HepG2 (cell line): ENCODE results near the gene CMTM2. TPM values are rescaled to one million over a fixed set of nuclear protein-coding genes. Genes with fewer than 3 reads are reported as not detected.

Source experiments
- DMAP1 ChIP-seq: IDR thresholded peaks from 2 replicates; pipeline ENCODE4 v1.6.1; 2016
- ELF4 ChIP-seq: sonication (generic); formaldehyde crosslinking; IDR thresholded peaks from 2 replicates; pipeline ENCODE4 v1.5.0; 2020; ENCODE audit warnings: missing genetic modification reagents, mild to moderate bottlenecking, moderate library complexity, borderline replicate concordance
- GTF3A ChIP-seq: sonication (generic); formaldehyde crosslinking; conservative IDR thresholded peaks from 2 replicates; pipeline ENCODE4 v1.4.0; 2020; ENCODE audit warnings: mild to moderate bottlenecking, missing genetic modification reagents
- HDAC6 ChIP-seq: fragments of 200-600 bp; sonication (generic); IDR thresholded peaks from 2 replicates; pipeline ENCODE4 v1.7.0; 2017; ENCODE audit warnings: mild to moderate bottlenecking, antibody characterized with exemption, low read length, low read depth
- HNF4G ChIP-seq, 2 experiments: sonication (generic) in 1 of 2; formaldehyde crosslinking in 1 of 2; IDR thresholded peaks; 2 replicates each; pipeline versions ENCODE4 v1.4.0 to v1.6.1; 2011 to 2020; ENCODE audit warnings: borderline replicate concordance in 2 of 2, low read depth in 2 of 2, mild to moderate bottlenecking in 2 of 2, low read length in 1 of 2, missing genetic modification reagents in 1 of 2, moderate library complexity in 1 of 2
- IKZF1 ChIP-seq: fragments of 450-650 bp; IDR thresholded peaks from 2 replicates; pipeline ENCODE4 v1.7.1; 2016
- KLF13 ChIP-seq: sonication (generic); formaldehyde crosslinking; IDR thresholded peaks from 2 replicates; pipeline ENCODE4 v1.4.0; 2020; ENCODE audit warnings: mild to moderate bottlenecking, missing genetic modification reagents
- KLF16 ChIP-seq, 2 experiments: sonication (generic) in 1 of 2; formaldehyde crosslinking in 1 of 2; IDR thresholded peaks; 2 replicates each; pipeline versions ENCODE4 v1.6.1 to v1.8.0; 2016 to 2023; ENCODE audit warnings: missing genetic modification reagents in 2 of 2, missing compliant biosample characterization in 1 of 2
- MATR3 ChIP-seq: sonication (generic); formaldehyde crosslinking; IDR thresholded peaks from 2 replicates; pipeline ENCODE4 v1.4.0; 2020; ENCODE audit warnings: missing genetic modification reagents
- MXD4 ChIP-seq: IDR thresholded peaks from 2 replicates; pipeline ENCODE4 v1.6.1; 2016; ENCODE audit warnings: mild to moderate bottlenecking, missing biosample characterization, missing genetic modification reagents
- NCOR1 ChIP-seq: fragments of 200-600 bp; sonication (generic); IDR thresholded peaks from 2 replicates; pipeline ENCODE4 v1.7.0; 2017; ENCODE audit warnings: antibody characterized with exemption, low read length, borderline replicate concordance
- NONO ChIP-seq, 2 experiments: fragments of 450-650 bp in 1 of 2; sonication (generic) in 1 of 2; formaldehyde crosslinking in 1 of 2; IDR thresholded peaks in 1 of 2; conservative IDR thresholded peaks in 1 of 2; 2 replicates each; pipeline versions ENCODE4 v1.6.1 to v1.8.0; 2017 to 2022; ENCODE audit warnings: mild to moderate bottlenecking in 1 of 2, missing genetic modification reagents in 1 of 2, moderate library complexity in 1 of 2
- PTBP1 ChIP-seq: fragments of 200-400 bp; formaldehyde crosslinking; IDR thresholded peaks from 2 replicates; pipeline ENCODE4 v1.6.1; 2018; ENCODE audit warnings: low read length, low read depth; ENCODE audit not compliant: poor library complexity, severe bottlenecking
- RAD21 ChIP-seq: fragments of 450-650 bp; formaldehyde crosslinking; IDR thresholded peaks from 2 replicates; pipeline ENCODE4 v1.5.0; 2020; ENCODE audit warnings: mild to moderate bottlenecking
- SMARCE1 ChIP-seq: fragments of 450-650 bp; IDR thresholded peaks from 2 replicates; pipeline ENCODE4 v1.6.1; 2017; ENCODE audit warnings: borderline replicate concordance
- XBP1 ChIP-seq: sonication (generic); formaldehyde crosslinking; IDR thresholded peaks from 2 replicates; pipeline ENCODE4 v1.5.0; 2020; ENCODE audit warnings: missing genetic modification reagents
- ZNF160 ChIP-seq: sonication (generic); formaldehyde crosslinking; IDR thresholded peaks from 2 replicates; pipeline ENCODE4 v1.8.0; 2022; ENCODE audit warnings: mild to moderate bottlenecking, inconsistent platforms, missing genetic modification reagents
- polyA plus RNA-seq, 8 experiments: library from polyadenylated mRNA; depleted of rRNA in 3 of 8; stranded (reverse) in 7 of 8; unstranded in 1 of 8; fragments of >200 nt; fragmentation: Illumina TruSeq in 4 of 8; extraction: Trizol in 4 of 8; gene quantifications; 2 replicates each; pipeline versions ENCODE4 v1.2.1 to v1.2.3, GENCODE V29; 2011 to 2016; ENCODE audit warnings: low read depth in 4 of 8, missing spikeins in 1 of 8, mixed read lengths in 1 of 8; ENCODE audit not compliant: insufficient read depth in 1 of 8
- total RNA-seq, 5 experiments: library from RNA; depleted of rRNA; stranded (reverse); fragments of >200 nt; fragmentation: Illumina TruSeq; extraction: Trizol; gene quantifications; 2 replicates each; pipeline ENCODE4 v1.2.3, GENCODE V29; 2016; ENCODE audit warnings: low read depth in 1 of 5
- TF ChIP-seq, protein P1 (sequence below): sonication (generic); formaldehyde crosslinking; IDR thresholded peaks from 2 replicates; pipeline ENCODE4 v1.4.0; 2020; ENCODE audit warnings: missing genetic modification reagents, mild to moderate bottlenecking, borderline replicate concordance
- TF ChIP-seq, protein P2 (sequence below): sonication (generic); formaldehyde crosslinking; IDR thresholded peaks from 2 replicates; pipeline ENCODE4 v1.4.0; 2020; ENCODE audit warnings: missing genetic modification reagents
- TF ChIP-seq, protein P3 (sequence below): sonication (generic); formaldehyde crosslinking; IDR thresholded peaks from 2 replicates; pipeline ENCODE4 v1.9.0; 2021; ENCODE audit warnings: missing genetic modification reagents, borderline replicate concordance
- TF ChIP-seq, protein P4 (sequence below): sonication (generic); formaldehyde crosslinking; IDR thresholded peaks from 2 replicates; pipeline ENCODE4 v1.8.0; 2022; ENCODE audit warnings: missing genetic modification reagents, low read depth, mild to moderate bottlenecking, borderline replicate concordance

CMTM2 gene
- total and polyA plus RNA-seq, 2 of the 13 experiments (the other 11 are each of a cell fraction or from before 2014, with no cell fraction given): not detected

DNA sequence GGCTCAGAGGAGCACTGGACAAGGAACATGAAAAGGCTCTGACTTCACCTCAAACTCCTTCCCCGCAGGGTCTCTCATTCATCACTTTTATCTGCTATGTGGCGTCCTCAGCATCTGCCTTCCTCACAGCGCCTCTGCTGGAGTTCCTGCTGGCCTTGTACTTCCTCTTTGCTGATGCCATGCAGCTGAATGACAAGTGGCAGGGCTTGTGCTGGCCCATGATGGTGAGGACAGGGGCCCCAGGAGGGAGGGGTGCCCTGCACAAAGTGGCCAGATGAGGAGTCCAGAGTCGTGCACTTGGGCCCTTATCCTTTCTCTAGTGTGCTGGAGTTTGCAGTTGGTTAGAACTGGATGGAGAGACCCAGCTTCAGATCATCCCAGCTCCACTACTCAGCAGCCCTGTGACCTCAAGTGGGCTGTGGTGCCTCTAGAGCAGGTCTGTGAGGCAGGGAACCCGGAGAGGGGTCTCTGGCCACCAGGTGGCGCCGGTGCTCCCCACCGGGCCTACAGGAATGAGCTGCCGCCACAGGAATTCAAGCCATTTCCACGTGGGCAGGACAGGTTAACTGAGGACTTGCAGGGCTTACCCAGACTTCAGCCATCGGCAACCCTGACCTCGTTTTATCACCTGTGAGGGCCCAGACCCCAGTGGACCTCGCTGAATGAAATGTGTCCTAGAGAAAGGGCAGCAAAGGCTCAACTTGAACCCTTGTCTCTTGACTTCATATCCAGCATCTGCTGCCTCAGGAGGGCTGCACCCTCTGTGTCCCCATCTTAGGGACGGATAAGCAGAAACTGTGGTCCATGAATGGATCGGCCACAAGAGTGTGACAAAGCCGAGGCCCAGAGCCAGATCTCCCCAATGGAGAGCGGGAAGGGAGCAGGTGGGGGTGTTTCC, 29.2 kb downstream of the CMTM2 start (continued):
- TF ChIP-seq NONO (IDR thresholded peaks at IDR 0.05) (no peak), NONO (CRISPR knock-in tag; conservative IDR thresholded peaks at IDR 0.05) (peak; percentile 28; the same call in 1 of the 2 replicates), NCOR1 (no peak), HNF4G (IDR thresholded peaks at IDR 0.05; ENCODE audit: borderline replicate concordance, low read depth, low read length) (no peak), HNF4G (CRISPR knock-in tag; IDR thresholded peaks at IDR 0.05; ENCODE audit: borderline replicate concordance, low read depth) (no peak), RAD21 (CRISPR knock-in tag) (peak; percentile 96), ELF4 (CRISPR knock-in tag) (no peak), MATR3 (CRISPR knock-in tag) (no peak), HDAC6 (no peak), GTF3A (peak; percentile 94; the same call in 1 of the 2 replicates), KLF13 (CRISPR knock-in tag) (peak; percentile 55; the same call in 1 of the 2 replicates), SMARCE1 (no peak), KLF16 (CRISPR knock-in tag; IDR thresholded peaks at IDR 0.05) (peak in 1 of 2 experiments; percentile 87; a peak in 2 of 4 replicates), ZNF160 (CRISPR knock-in tag) (peak; percentile 69; the same call in 1 of the 2 replicates), MXD4 (CRISPR knock-in tag) (peak; percentile 98), PTBP1 (no peak), XBP1 (CRISPR knock-in tag) (no peak), IKZF1 (no peak), DMAP1 (CRISPR knock-in tag) (peak; percentile 74; the same call in 1 of the 2 replicates)
- TF ChIP-seq, protein P1, sequence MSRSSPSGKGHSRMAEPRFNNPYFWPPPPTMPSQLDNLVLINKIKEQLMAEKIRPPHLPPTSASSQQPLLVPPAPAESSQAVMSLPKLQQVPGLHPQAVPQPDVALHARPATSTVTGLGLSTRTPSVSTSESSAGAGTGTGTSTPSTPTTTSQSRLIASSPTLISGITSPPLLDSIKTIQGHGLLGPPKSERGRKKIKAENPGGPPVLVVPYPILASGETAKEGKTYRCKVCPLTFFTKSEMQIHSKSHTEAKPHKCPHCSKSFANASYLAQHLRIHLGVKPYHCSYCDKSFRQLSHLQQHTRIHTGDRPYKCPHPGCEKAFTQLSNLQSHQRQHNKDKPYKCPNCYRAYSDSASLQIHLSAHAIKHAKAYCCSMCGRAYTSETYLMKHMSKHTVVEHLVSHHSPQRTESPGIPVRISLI (CRISPR knock-in tag): no peak; the same call in 1 of the 2 replicates
- TF ChIP-seq, protein P2, sequence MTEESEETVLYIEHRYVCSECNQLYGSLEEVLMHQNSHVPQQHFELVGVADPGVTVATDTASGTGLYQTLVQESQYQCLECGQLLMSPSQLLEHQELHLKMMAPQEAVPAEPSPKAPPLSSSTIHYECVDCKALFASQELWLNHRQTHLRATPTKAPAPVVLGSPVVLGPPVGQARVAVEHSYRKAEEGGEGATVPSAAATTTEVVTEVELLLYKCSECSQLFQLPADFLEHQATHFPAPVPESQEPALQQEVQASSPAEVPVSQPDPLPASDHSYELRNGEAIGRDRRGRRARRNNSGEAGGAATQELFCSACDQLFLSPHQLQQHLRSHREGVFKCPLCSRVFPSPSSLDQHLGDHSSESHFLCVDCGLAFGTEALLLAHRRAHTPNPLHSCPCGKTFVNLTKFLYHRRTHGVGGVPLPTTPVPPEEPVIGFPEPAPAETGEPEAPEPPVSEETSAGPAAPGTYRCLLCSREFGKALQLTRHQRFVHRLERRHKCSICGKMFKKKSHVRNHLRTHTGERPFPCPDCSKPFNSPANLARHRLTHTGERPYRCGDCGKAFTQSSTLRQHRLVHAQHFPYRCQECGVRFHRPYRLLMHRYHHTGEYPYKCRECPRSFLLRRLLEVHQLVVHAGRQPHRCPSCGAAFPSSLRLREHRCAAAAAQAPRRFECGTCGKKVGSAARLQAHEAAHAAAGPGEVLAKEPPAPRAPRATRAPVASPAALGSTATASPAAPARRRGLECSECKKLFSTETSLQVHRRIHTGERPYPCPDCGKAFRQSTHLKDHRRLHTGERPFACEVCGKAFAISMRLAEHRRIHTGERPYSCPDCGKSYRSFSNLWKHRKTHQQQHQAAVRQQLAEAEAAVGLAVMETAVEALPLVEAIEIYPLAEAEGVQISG (CRISPR knock-in tag): peak; percentile 64
- TF ChIP-seq, protein P3, sequence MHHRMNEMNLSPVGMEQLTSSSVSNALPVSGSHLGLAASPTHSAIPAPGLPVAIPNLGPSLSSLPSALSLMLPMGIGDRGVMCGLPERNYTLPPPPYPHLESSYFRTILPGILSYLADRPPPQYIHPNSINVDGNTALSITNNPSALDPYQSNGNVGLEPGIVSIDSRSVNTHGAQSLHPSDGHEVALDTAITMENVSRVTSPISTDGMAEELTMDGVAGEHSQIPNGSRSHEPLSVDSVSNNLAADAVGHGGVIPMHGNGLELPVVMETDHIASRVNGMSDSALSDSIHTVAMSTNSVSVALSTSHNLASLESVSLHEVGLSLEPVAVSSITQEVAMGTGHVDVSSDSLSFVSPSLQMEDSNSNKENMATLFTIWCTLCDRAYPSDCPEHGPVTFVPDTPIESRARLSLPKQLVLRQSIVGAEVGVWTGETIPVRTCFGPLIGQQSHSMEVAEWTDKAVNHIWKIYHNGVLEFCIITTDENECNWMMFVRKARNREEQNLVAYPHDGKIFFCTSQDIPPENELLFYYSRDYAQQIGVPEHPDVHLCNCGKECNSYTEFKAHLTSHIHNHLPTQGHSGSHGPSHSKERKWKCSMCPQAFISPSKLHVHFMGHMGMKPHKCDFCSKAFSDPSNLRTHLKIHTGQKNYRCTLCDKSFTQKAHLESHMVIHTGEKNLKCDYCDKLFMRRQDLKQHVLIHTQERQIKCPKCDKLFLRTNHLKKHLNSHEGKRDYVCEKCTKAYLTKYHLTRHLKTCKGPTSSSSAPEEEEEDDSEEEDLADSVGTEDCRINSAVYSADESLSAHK (CRISPR knock-in tag): no peak
- TF ChIP-seq, protein P4, sequence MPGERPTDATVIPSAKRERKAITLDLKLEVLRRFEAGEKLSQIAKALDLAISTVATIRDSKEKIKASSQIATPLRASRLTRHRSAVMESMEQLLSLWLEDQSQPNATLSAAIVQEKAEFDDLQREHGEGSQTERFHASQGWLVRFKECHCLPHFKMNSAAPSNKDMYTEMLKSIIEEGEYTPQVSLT (CRISPR knock-in tag): no peak
